Fibroblast of pulmonary artery (primary cell): ENCODE data around the gene LENG1.

Experiments
- DNase-seq: peaks from one replicate; pipeline ENCODE4 v3.0.0-alpha.2; 2010; ENCODE audit warnings: low read depth
- H3K4me3 ChIP-seq: replicated peaks from 2 replicates; pipeline ENCODE4 v1.5.1; 2011; ENCODE audit warnings: low read depth, mild to moderate bottlenecking, control low read depth, low read length, moderate library complexity
- CTCF ChIP-seq: IDR thresholded peaks from 2 replicates; pipeline ENCODE4 v1.5.1; 2011; ENCODE audit warnings: mild to moderate bottlenecking, control low read depth, low read length, inconsistent platforms; ENCODE audit errors: missing control alignments

Gene LENG1

GRCh38 chr19:54123682-54124081 is 35.8 kb downstream of the LENG1 start:
- no peak for TF ChIP-seq CTCF
- no peak overlapping the region for H3K4me3 ChIP-seq
- no peak for DNase-seq

- no peak for DNase-seq
- no peak for TF ChIP-seq CTCF
- H3K4me3 ChIP-seq = no peak overlapping the region
Measured at GRCh38 chr19:54121259-54121658, 38.3 kb downstream of the LENG1 start.

- H3K4me3 ChIP-seq = peak within 1 kb of the TSS; percentile 82
- no peak for TF ChIP-seq CTCF
- DNase-seq = peak; percentile 99
Measured at GRCh38 chr19:54115109-54116063, 44.1 kb downstream of the LENG1 start, which contains the start of the genes PRPF31 and TFPT. PRPF31 (plus strand) TSS chr19:54115754; CDS start chr19:54118279, 2,525 bp downstream. TFPT (minus strand) TSS chr19:54115657; CDS start chr19:54115269, 388 bp downstream.

- H3K4me3 ChIP-seq = peak overlapping the region; percentile 82
- DNase-seq = peak; percentile 42
- TF ChIP-seq CTCF = no peak
Measured at GRCh38 chr19:54114340-54115108, 45.0 kb downstream of the LENG1 start.

GRCh38 chr19:54109651-54110050 is 49.9 kb downstream of the LENG1 start:
- DNase-seq = no peak
- H3K4me3 ChIP-seq = no peak overlapping the region
- no peak for TF ChIP-seq CTCF

GRCh38 chr19:54108496-54108895 is 51.0 kb downstream of the LENG1 start:
- DNase-seq = no peak
- TF ChIP-seq CTCF = no peak
- H3K4me3 ChIP-seq = no peak overlapping the region
